Measurements from ENCODE around the gene SLC8A2. TPM values are rescaled to one million over a fixed set of nuclear protein-coding genes. Genes with fewer than 3 reads are reported as not detected.

The SLC8A2 gene
- total and polyA plus RNA-seq, 3 experiments from 2014 or later: not detected

GRCh38 chr19:47406711-47407416, 64.8 kb downstream of the SLC8A2 start:
- no peak overlapping the region for H3K4me3 Mint-ChIP-seq
- ChIA-PET CTCF (no interaction called here), POLR2A (no interaction called here)
- Histone ChIP-seq H3K27me3 (ENCODE audit: insufficient read depth, low read length, poor library complexity, severe bottlenecking) (peaks cover 24% of the 10 kb centered on the region), H3K4me3 (ENCODE audit: low read length) (no peak overlapping the region), H3K36me3 (ENCODE audit: insufficient read depth, low read length) (no peaks in the 10 kb centered on the region), H3K27ac (ENCODE audit: low read depth, low read length) (no peak overlapping the region), H3K9me3 (ENCODE audit: low read length) (no peaks in the 10 kb centered on the region), H3K4me1 (ENCODE audit: insufficient read depth, low read length) (no peaks in the 10 kb centered on the region)
- peaks cover 0 to 3% (median 0%) of the 10 kb centered on the region in 5 donors for H3K9me3 Mint-ChIP-seq
- no peaks in the 10 kb centered on the region for H3K36me3 Mint-ChIP-seq
- H3K27me3 Mint-ChIP-seq: peaks cover 43 to 61% of the 10 kb centered on the region in 2 donors
- DNase-seq: no peak
- H3K4me1 Mint-ChIP-seq: peaks cover 0 to 5% (median 0%) of the 10 kb centered on the region in 3 donors
- no peak overlapping the region for H3K27ac Mint-ChIP-seq

GRCh38 chr19:47405854-47406417, 65.8 kb downstream of the SLC8A2 start:
- H3K36me3 Mint-ChIP-seq: no peaks in the 10 kb centered on the region
- Histone ChIP-seq H3K27ac (ENCODE audit: low read depth, low read length) (no peak overlapping the region), H3K4me3 (ENCODE audit: low read length) (no peak overlapping the region), H3K9me3 (ENCODE audit: low read length) (no peaks in the 10 kb centered on the region), H3K36me3 (ENCODE audit: insufficient read depth, low read length) (no peaks in the 10 kb centered on the region), H3K4me1 (ENCODE audit: insufficient read depth, low read length) (no peaks in the 10 kb centered on the region), H3K27me3 (ENCODE audit: insufficient read depth, low read length, poor library complexity, severe bottlenecking) (peaks cover 24% of the 10 kb centered on the region)
- POLR2A ChIA-PET: no interaction called here
- no peak overlapping the region for H3K4me3 Mint-ChIP-seq
- peaks cover 42 to 70% of the 10 kb centered on the region in 2 donors for H3K27me3 Mint-ChIP-seq
- H3K4me1 Mint-ChIP-seq: peaks cover 0 to 5% (median 0%) of the 10 kb centered on the region in 3 donors
- CTCF ChIA-PET: no interaction called here
- DNase-seq: no peak
- peak overlapping the region in 1 of 8 donors; percentile 88 for H3K27ac Mint-ChIP-seq
- peaks cover 0 to 3% (median 0%) of the 10 kb centered on the region in 5 donors for H3K9me3 Mint-ChIP-seq

GRCh38 chr19:47405197-47405550, 66.5 kb downstream of the SLC8A2 start:
- H3K4me3 Mint-ChIP-seq: no peak overlapping the region
- H3K27ac Mint-ChIP-seq: no peak overlapping the region
- ChIA-PET CTCF (no interaction called here), POLR2A (no interaction called here)
- H3K4me3 ChIP-seq (ENCODE audit: low read length): no peak overlapping the region
- H3K27me3 Mint-ChIP-seq: peaks cover 42 to 74% of the 10 kb centered on the region in 2 donors
- no peaks in the 10 kb centered on the region for H3K9me3 ChIP-seq (ENCODE audit: low read length)
- H3K36me3 Mint-ChIP-seq: no peaks in the 10 kb centered on the region
- no peaks in the 10 kb centered on the region for H3K36me3 ChIP-seq (ENCODE audit: insufficient read depth, low read length)
- no peak overlapping the region for H3K27ac ChIP-seq (ENCODE audit: low read depth, low read length)
- H3K4me1 ChIP-seq (ENCODE audit: insufficient read depth, low read length): no peaks in the 10 kb centered on the region
- peaks cover 0 to 5% (median 0%) of the 10 kb centered on the region in 3 donors for H3K4me1 Mint-ChIP-seq
- peaks cover 0 to 3% (median 0%) of the 10 kb centered on the region in 5 donors for H3K9me3 Mint-ChIP-seq
- DNase-seq: no peak
- peaks cover 24% of the 10 kb centered on the region for H3K27me3 ChIP-seq (ENCODE audit: insufficient read depth, low read length, poor library complexity, severe bottlenecking)

- Mint-ChIP-seq H3K36me3 (no peaks in the 10 kb centered on the region), H3K27ac (no peak overlapping the region), H3K4me1 (peaks cover 0 to 5% (median 0%) of the 10 kb centered on the region in 3 donors), H3K27me3 (peaks cover 39 to 75% of the 10 kb centered on the region in 2 donors), H3K4me3 (no peak overlapping the region), H3K9me3 (peaks cover 0 to 3% (median 0%) of the 10 kb centered on the region in 5 donors)
- Histone ChIP-seq H3K4me1 (ENCODE audit: insufficient read depth, low read length) (no peaks in the 10 kb centered on the region), H3K27me3 (ENCODE audit: insufficient read depth, low read length, poor library complexity, severe bottlenecking) (peaks cover 24% of the 10 kb centered on the region), H3K36me3 (ENCODE audit: insufficient read depth, low read length) (no peaks in the 10 kb centered on the region), H3K4me3 (ENCODE audit: low read length) (no peak overlapping the region), H3K27ac (ENCODE audit: low read depth, low read length) (no peak overlapping the region), H3K9me3 (ENCODE audit: low read length) (no peaks in the 10 kb centered on the region)
- ChIA-PET POLR2A (no interaction called here), CTCF (no interaction called here)
- DNase-seq: no peak
These were observed 67.1 kb downstream of the SLC8A2 start for GRCh38 chr19:47404334-47405196.

- ChIA-PET CTCF (interaction anchor here (1.0 kb wide), 1 partner anchor 11 kb away, joined by 5 read pairs; no protein-coding TSS in a partner anchor), POLR2A (no interaction called here)
- H3K4me1 ChIP-seq (ENCODE audit: insufficient read depth, low read length): no peaks in the 10 kb centered on the region
- H3K27ac ChIP-seq (ENCODE audit: low read depth, low read length): no peak overlapping the region
- Mint-ChIP-seq H3K9me3 (peaks cover 0 to 3% (median 0%) of the 10 kb centered on the region in 5 donors), H3K4me1 (peaks cover 0 to 5% (median 0%) of the 10 kb centered on the region in 3 donors), H3K27me3 (peaks cover 25 to 66% of the 10 kb centered on the region in 2 donors), H3K4me3 (no peak overlapping the region), H3K27ac (no peak overlapping the region), H3K36me3 (no peaks in the 10 kb centered on the region)
- no peak overlapping the region for H3K4me3 ChIP-seq (ENCODE audit: low read length)
- H3K27me3 ChIP-seq (ENCODE audit: insufficient read depth, low read length, poor library complexity, severe bottlenecking): peaks cover 17% of the 10 kb centered on the region
- DNase-seq: no peak
- no peaks in the 10 kb centered on the region for H3K9me3 ChIP-seq (ENCODE audit: low read length)
- H3K36me3 ChIP-seq (ENCODE audit: insufficient read depth, low read length): no peaks in the 10 kb centered on the region
These were observed 69.2 kb downstream of the SLC8A2 start for GRCh38 chr19:47402504-47402903.

- H3K4me1 Mint-ChIP-seq: no peaks in the 10 kb centered on the region
- no peak overlapping the region for H3K4me3 Mint-ChIP-seq
- peaks cover 6 to 39% of the 10 kb centered on the region in 2 donors for H3K27me3 Mint-ChIP-seq
- no peak for DNase-seq
- no peak overlapping the region for H3K27ac ChIP-seq (ENCODE audit: low read depth, low read length)
- CTCF ChIA-PET: interaction anchor here (1.9 kb wide), 1 partner anchor 103 kb away, joined by 3 read pairs; no protein-coding TSS in a partner anchor
- no peaks in the 10 kb centered on the region for H3K36me3 ChIP-seq (ENCODE audit: insufficient read depth, low read length)
- H3K9me3 Mint-ChIP-seq: peaks cover 0 to under 1% (median 0%) of the 10 kb centered on the region in 5 donors
- H3K4me1 ChIP-seq (ENCODE audit: insufficient read depth, low read length): no peaks in the 10 kb centered on the region
- H3K27ac Mint-ChIP-seq: no peak overlapping the region
- POLR2A ChIA-PET: no interaction called here
- no peaks in the 10 kb centered on the region for H3K9me3 ChIP-seq (ENCODE audit: low read length)
- H3K4me3 ChIP-seq (ENCODE audit: low read length): no peak overlapping the region
- no peaks in the 10 kb centered on the region for H3K27me3 ChIP-seq (ENCODE audit: insufficient read depth, low read length, poor library complexity, severe bottlenecking)
- H3K36me3 Mint-ChIP-seq: no peaks in the 10 kb centered on the region
These were observed 72.7 kb downstream of the SLC8A2 start for GRCh38 chr19:47398707-47399597.

- H3K27me3 Mint-ChIP-seq: peaks cover 1 to 15% of the 10 kb centered on the region in 2 donors
- Histone ChIP-seq H3K4me3 (ENCODE audit: low read length) (no peak overlapping the region), H3K4me1 (ENCODE audit: insufficient read depth, low read length) (no peaks in the 10 kb centered on the region), H3K9me3 (ENCODE audit: low read length) (no peaks in the 10 kb centered on the region), H3K27me3 (ENCODE audit: insufficient read depth, low read length, poor library complexity, severe bottlenecking) (no peaks in the 10 kb centered on the region), H3K27ac (ENCODE audit: low read depth, low read length) (no peak overlapping the region), H3K36me3 (ENCODE audit: insufficient read depth, low read length) (no peaks in the 10 kb centered on the region)
- H3K9me3 Mint-ChIP-seq: no peaks in the 10 kb centered on the region
- H3K27ac Mint-ChIP-seq: peak overlapping the region in 1 of 8 donors; percentile 79
- ChIA-PET POLR2A (interaction anchor here (0.6 to 1.6 kb wide), 3 partner anchors 43 to 234 kb away, joined by 3 to 4 read pairs (median 3); partner anchors contain the start of gene DHX34), CTCF (interaction anchor here (0.6 to 8.2 kb wide), 23 partner anchors 8 to 349 kb away, joined by 3 to 89 read pairs (median 4); partner anchors contain the start of gene DHX34)
- DNase-seq: peak; percentile 62 to 83 (median 76)
- no peak overlapping the region for H3K4me3 Mint-ChIP-seq
- peaks cover 4 to 6% (median 5%) of the 10 kb centered on the region in 3 donors for H3K4me1 Mint-ChIP-seq
- no peaks in the 10 kb centered on the region for H3K36me3 Mint-ChIP-seq
These were observed 80.0 kb downstream of the SLC8A2 start for GRCh38 chr19:47391510-47392223.
